Fibroblast of gingiva (primary cell): ENCODE measurements around the gene PDSS2.
A peak's percentile ranks its signal among the peaks of the same experiment; 100 is the strongest.
"Not testable (repeated sequence)": the region's sequence is repeated elsewhere in the genome, so short reads cannot be mapped to it uniquely, and the experiment has no call there.

Experiments used
- DNase-seq: peaks from one replicate; pipeline ENCODE4 v3.0.0-alpha.2; 2011; ENCODE audit warnings: low read depth

PDSS2 gene

DNA sequence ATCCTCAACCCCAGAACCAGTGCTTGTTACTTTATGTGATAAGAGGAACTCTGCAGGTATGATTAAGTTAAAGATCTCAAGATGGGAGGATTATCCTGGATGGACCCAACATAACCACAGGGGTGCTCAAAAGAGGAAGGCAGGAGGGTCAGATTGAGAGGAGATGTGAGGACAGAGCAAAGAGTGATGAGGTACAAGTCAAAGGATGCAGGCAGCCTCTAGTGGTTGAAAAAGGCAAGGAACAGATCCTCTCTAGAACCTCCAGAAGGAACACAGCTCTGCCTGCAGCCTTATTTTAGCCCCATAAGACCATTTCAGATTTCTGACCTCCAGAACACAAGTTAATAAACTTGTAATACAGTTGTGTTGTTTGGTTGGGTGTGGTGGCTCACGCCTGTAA, 41.2 kb downstream of the PDSS2 start:
- peak; percentile 5 for DNase-seq

- DNase-seq: no peak
Observed at GRCh38 chr6:107416145-107416544, 43.2 kb downstream of the PDSS2 start.

GRCh38 chr6:107413966-107414645, 45.3 kb downstream of the PDSS2 start:
- DNase-seq: no peak

DNA sequence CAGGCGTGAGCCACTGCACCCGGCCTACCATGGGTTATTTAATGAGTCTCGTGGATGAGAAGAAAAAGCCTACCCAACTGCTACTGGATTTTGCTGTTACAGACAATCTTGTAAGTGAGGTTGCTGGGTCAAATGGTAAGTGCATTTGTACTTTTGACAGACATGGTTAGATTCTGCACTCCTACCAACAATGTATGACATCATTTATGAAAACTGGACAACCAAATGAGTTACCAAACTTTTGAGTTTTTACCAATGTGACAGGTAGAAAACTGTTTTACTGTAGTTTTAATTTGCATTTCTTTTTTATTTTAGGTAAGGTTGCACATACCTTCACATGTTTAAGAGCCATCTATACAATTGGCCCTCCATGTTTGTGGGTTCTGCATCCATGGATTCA, 48.2 kb downstream of the PDSS2 start:
- no peak for DNase-seq

GRCh38 chr6:107409942-107410341, 49.4 kb downstream of the PDSS2 start:
- no peak for DNase-seq

DNA sequence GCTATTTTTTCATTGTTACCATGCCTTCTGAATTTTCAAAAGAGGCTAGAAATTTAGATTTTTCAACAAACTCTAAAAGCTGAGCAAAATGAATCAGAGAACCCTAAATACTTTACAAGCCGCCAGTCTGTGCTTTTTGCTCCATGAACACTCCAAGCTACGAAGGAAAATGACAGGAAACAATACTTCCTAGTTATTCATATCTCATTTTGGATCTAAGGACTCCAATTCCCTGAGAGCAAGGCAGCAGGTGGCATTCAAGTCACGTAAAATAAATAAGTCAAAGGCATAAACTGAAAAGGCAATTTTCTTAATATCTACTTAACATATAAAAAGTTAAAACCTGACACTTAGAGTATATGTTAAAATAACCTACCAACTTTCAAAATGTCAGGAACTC, 50.6 kb downstream of the PDSS2 start:
- no peak for DNase-seq

- DNase-seq: no peak
Observed at GRCh38 chr6:107405002-107405401, 54.4 kb downstream of the PDSS2 start.

DNA sequence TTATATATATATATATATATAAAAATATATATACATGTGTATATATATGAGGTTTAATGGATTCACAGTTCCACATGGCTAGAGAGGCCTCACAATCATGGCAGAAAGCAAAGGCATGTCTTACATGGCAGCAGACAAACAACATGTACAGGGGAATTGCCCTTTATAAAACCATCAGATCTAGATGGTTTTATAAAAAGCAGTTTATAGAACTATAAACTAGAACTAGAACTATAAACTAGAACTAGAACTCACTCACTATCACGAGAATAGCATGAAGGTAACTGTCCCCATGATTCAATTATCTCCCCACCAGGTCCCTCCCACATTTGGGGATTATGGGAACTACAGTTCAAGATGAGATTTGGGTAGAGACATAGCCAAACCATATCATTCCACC, 56.8 kb downstream of the PDSS2 start:
- DNase-seq: no peak

DNA sequence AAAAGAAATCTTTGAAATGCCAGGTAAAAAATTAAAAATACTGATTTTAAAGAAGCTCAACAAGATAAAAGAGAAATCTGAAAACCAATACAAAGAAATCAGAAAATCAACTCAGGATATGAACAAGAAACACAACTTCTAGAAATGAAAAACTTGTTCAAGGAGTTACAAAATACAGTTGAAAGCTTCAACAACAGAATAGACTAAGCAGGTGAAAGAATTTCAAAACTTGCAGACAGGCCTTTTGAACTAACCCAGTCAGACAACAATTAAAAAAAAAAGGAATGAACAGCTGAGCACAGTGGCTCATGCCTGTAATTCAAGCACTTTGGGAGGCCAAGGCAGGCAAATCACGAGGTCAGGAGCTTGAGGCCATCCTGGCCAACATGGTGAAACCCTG, 57.8 kb downstream of the PDSS2 start:
- no peak for DNase-seq

DNA sequence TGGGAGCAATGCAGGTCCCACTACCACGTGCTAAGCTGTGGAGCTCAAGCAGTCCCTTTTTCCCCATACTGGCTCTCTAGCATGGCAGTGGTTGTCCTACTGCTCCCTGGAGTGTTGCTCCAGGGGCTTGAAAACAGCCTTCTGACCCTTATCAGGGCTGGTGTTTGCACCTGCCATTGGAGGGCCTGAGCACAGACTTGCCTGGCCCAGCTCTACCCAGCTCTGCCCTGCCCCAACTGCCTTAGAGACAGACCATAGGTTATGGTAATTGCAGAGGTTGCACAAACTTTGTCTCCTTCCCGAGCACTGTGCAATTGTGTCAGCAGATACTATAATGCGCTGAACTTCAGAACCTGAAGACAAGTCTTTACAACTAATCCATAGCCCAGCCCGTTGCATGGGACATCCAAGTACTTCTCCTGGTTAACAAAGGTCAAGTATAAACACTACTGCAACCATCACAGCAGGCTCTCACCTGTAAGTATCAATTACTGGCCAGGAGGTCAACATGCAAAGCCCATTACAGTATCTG, 58.7 kb downstream of the PDSS2 start:
- no peak for DNase-seq

GRCh38 chr6:107399935-107400334, 59.4 kb downstream of the PDSS2 start:
- DNase-seq: no peak

GRCh38 chr6:107398001-107398400, 61.4 kb downstream of the PDSS2 start:
- DNase-seq: no peak

DNA sequence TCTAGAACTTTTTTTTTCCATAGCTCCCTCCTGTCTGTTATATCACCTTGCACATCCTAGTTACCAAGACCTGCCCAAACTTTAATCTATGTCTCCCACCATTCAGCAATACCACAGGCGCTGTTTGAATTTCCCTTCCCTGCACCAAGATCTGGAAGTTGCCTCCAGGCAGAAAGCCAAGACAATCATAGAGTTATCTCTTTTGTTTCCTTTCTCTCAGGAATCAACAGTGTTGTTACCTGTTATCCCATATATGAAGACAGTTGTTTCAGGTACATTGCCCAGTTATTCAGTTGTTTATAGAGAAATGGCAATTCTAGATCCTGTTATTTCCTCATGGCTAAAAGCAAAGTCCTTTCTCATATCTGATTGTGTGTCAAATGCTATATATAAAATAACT, 63.2 kb downstream of the PDSS2 start:
- DNase-seq: no peak

- DNase-seq: no peak
Observed at GRCh38 chr6:107392069-107392468, 67.3 kb downstream of the PDSS2 start.

DNA sequence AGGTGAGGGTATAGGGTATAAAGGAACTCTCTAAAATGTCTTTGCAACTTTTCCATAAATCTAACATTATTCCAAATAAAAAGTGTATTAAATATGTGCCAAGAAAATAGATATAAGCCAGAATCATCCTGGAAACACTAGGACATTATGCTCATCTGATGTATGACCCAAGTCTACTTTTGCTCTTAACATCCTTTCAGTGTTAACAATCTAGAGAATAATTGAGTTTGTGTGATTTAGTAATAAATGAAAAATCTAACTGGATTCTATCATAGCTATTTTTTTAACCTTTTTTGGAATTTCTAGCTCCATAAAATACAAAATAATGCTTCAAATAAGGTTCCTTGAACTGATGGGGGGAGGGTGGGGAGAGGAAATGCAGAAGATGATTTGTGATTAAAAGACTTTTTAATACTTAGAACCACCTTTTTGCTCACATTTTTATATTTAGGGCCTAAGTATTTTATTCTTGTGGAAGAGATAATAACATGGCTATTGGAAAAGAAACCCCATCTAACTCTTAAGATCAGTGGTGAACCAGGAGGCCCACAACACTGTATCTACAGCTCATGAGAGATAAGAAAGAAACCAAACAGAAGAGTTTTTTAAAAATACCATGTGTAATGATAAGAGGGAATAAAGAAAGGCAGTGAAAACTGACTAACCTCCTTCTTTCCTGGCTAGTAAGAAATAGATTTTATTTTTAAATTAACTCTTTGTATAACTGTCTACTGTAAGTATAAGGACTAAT, 68.5 kb downstream of the PDSS2 start:
- no peak for DNase-seq

GRCh38 chr6:107390056-107390455, 69.3 kb downstream of the PDSS2 start:
- DNase-seq: no peak

DNA sequence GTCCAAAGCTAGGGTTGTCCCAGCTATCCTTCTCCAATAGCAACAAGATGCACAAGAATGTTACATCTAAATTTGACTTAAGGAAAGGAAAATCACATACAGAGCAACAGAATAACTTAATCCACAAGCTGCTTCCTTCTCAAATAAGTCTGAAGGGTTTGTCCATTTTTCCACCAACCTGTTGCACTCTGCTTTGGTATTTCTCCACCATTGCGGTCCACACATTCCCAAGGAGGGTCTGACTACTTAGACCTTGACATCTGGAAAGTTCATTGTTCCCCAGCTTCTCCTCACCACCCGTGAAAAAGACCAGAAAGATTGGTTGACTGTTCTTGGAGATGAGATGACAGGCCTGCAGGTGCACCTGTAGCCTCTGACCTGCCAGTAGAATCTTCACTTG, 72.5 kb downstream of the PDSS2 start:
- DNase-seq: no peak

- peak; percentile 5 for DNase-seq
Observed at GRCh38 chr6:107386340-107386739, 73.0 kb downstream of the PDSS2 start.

DNA sequence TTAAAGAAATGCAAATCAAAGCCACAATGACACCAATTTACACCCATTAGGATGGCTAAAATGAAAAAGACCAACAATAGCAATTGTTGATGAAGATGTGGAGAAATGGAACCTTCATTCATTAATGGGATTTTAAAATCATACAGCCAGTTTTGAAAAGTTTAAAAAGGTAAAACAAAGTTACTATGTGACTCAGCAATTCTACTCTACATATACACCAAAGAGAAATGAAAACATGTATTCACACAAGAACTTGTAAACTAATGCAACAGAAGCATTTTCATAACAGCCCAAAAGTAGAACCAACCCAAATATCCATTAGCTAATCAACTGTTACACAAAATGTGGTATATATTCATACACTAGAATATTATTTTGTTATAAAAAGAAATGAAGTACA, 75.7 kb downstream of the PDSS2 start:
- DNase-seq: no peak

GRCh38 chr6:107374264-107374663, 85.1 kb downstream of the PDSS2 start:
- DNase-seq: no peak

- DNase-seq: no peak
Observed at GRCh38 chr6:107369493-107369892, 89.9 kb downstream of the PDSS2 start.

DNA sequence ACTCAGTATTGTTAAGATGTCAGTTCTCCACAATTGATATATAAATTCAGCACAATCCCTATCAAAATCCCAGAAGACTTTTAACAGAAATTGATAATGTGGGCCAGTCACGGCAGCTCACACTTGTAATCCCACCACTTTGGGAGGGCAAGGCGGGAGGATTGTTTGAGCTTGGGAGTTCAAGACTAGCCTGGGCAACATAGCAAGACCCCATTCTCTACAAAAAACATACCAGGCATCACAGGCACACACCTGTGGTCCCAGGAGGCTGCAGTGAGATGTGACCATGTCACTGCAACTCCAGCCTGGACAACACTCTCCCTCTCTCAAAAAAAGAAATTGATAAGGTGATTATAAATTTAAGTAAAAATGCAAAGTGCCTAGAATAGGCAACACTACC, 90.9 kb downstream of the PDSS2 start:
- no peak for DNase-seq

DNA sequence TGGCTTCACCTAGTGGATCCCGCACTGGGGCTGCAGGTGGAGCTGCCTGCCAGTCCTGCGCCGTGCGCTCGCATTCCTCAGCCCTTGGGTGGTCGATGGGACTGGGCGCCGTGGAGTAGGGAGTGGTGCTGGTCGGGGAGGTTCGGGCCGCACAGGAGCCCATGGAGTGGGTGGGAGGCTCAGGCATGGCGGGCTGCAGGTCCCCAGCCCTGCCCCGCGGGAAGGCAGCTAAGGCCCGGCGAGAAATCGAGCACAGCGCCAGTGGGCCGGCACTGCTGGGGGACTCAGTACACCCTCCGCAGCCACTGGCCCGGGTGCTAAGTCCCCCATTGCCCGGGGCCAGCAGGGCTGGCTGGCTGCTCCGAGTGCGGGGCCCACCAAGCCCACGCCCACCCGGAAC, 95.2 kb downstream of the PDSS2 start:
- DNase-seq: not testable (repeated sequence)
